Measurements from ENCODE around the gene SIGLEC7.

The SIGLEC7 gene

GRCh38 chr19:51143486-51143885 lies 1.4 kb downstream of the SIGLEC7 start:
- H3K4me2 ChIP-seq (ENCODE audit: low read length): no peak overlapping the region

GRCh38 chr19:51144482-51145045 lies 2.5 kb downstream of the SIGLEC7 start:
- no peak overlapping the region for H3K4me3 ChIP-seq (ENCODE audit: low read depth, low read length, poor library complexity, severe bottlenecking)
- TF ChIP-seq EZH2 (IDR thresholded peaks at IDR 0.05; ENCODE audit: borderline replicate concordance, low read length): no peak
- TF ChIP-seq, protein P1, sequence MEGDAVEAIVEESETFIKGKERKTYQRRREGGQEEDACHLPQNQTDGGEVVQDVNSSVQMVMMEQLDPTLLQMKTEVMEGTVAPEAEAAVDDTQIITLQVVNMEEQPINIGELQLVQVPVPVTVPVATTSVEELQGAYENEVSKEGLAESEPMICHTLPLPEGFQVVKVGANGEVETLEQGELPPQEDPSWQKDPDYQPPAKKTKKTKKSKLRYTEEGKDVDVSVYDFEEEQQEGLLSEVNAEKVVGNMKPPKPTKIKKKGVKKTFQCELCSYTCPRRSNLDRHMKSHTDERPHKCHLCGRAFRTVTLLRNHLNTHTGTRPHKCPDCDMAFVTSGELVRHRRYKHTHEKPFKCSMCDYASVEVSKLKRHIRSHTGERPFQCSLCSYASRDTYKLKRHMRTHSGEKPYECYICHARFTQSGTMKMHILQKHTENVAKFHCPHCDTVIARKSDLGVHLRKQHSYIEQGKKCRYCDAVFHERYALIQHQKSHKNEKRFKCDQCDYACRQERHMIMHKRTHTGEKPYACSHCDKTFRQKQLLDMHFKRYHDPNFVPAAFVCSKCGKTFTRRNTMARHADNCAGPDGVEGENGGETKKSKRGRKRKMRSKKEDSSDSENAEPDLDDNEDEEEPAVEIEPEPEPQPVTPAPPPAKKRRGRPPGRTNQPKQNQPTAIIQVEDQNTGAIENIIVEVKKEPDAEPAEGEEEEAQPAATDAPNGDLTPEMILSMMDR (IDR thresholded peaks at IDR 0.05; ENCODE audit: low read length): no peak
- H3K9ac ChIP-seq (ENCODE audit: low read length): no peak overlapping the region
- H3K9me3 ChIP-seq (ENCODE audit: low read length): no peaks in the 10 kb centered on the region
- H3K36me3 ChIP-seq (ENCODE audit: insufficient read depth, low read length): no peaks in the 10 kb centered on the region
- no peaks in the 10 kb centered on the region for H3K4me1 ChIP-seq (ENCODE audit: insufficient read depth, low read length, severe bottlenecking)
- no peak overlapping the region for H3K27ac ChIP-seq (ENCODE audit: low read depth, low read length, poor library complexity, severe bottlenecking)
- no peak overlapping the region for H2AFZ ChIP-seq (ENCODE audit: low read length)
- no peak overlapping the region for H3K4me2 ChIP-seq (ENCODE audit: low read length)
- H3K27me3 ChIP-seq (ENCODE audit: insufficient read depth, low read length): peaks cover 8% of the 10 kb centered on the region
- H3K79me2 ChIP-seq (ENCODE audit: insufficient read depth, low read length): no peaks in the 10 kb centered on the region
- no peaks in the 10 kb centered on the region for H3F3A ChIP-seq (ENCODE audit: insufficient read depth, low read length)
- no peaks in the 10 kb centered on the region for H4K20me1 ChIP-seq (ENCODE audit: insufficient read depth, low read length)
- no peaks in the 10 kb centered on the region for H3K9me2 ChIP-seq (ENCODE audit: low read depth, low read length)

More at GRCh38 chr19:51143486-51143885, 1.4 kb downstream of the SIGLEC7 start:
- no peak overlapping the region for H3K27ac ChIP-seq (ENCODE audit: low read depth, low read length, poor library complexity, severe bottlenecking)
- no peak overlapping the region for H3K9ac ChIP-seq (ENCODE audit: low read length)
- H3K4me3 ChIP-seq (ENCODE audit: low read depth, low read length, poor library complexity, severe bottlenecking): no peak overlapping the region
- H3K9me2 ChIP-seq (ENCODE audit: low read depth, low read length): no peaks in the 10 kb centered on the region
- H3K79me2 ChIP-seq (ENCODE audit: insufficient read depth, low read length): no peaks in the 10 kb centered on the region
- peaks cover 4% of the 10 kb centered on the region; the same call in 1 of the 2 replicates for H3K27me3 ChIP-seq (ENCODE audit: insufficient read depth, low read length)
- no peaks in the 10 kb centered on the region for H4K20me1 ChIP-seq (ENCODE audit: insufficient read depth, low read length)
- H2AFZ ChIP-seq (ENCODE audit: low read length): no peak overlapping the region
- no peaks in the 10 kb centered on the region for H3K4me1 ChIP-seq (ENCODE audit: insufficient read depth, low read length, severe bottlenecking)
- no peaks in the 10 kb centered on the region for H3K36me3 ChIP-seq (ENCODE audit: insufficient read depth, low read length)
- no peaks in the 10 kb centered on the region for H3K9me3 ChIP-seq (ENCODE audit: low read length)
- TF ChIP-seq, protein P1 (IDR thresholded peaks at IDR 0.05; ENCODE audit: low read length): no peak
- no peak for TF ChIP-seq EZH2 (IDR thresholded peaks at IDR 0.05; ENCODE audit: borderline replicate concordance, low read length)
- H3F3A ChIP-seq (ENCODE audit: insufficient read depth, low read length): no peaks in the 10 kb centered on the region

- no peak overlapping the region for H2AFZ ChIP-seq (ENCODE audit: low read length)
- no peaks in the 10 kb centered on the region for H3K9me2 ChIP-seq (ENCODE audit: low read depth, low read length)
- no peaks in the 10 kb centered on the region for H3K36me3 ChIP-seq (ENCODE audit: insufficient read depth, low read length)
- no peaks in the 10 kb centered on the region for H4K20me1 ChIP-seq (ENCODE audit: insufficient read depth, low read length)
- H3K4me3 ChIP-seq (ENCODE audit: low read depth, low read length, poor library complexity, severe bottlenecking): no peak overlapping the region
- H3K27ac ChIP-seq (ENCODE audit: low read depth, low read length, poor library complexity, severe bottlenecking): no peak overlapping the region
- no peaks in the 10 kb centered on the region for H3K79me2 ChIP-seq (ENCODE audit: insufficient read depth, low read length)
- TF ChIP-seq, protein P1 (IDR thresholded peaks at IDR 0.05; ENCODE audit: low read length): no peak
- no peak for TF ChIP-seq EZH2 (IDR thresholded peaks at IDR 0.05; ENCODE audit: borderline replicate concordance, low read length)
- no peak overlapping the region for H3K4me2 ChIP-seq (ENCODE audit: low read length)
- H3K27me3 ChIP-seq (ENCODE audit: insufficient read depth, low read length): peaks cover 8% of the 10 kb centered on the region
- H3K9ac ChIP-seq (ENCODE audit: low read length): no peak overlapping the region
- no peaks in the 10 kb centered on the region for H3F3A ChIP-seq (ENCODE audit: insufficient read depth, low read length)
- no peaks in the 10 kb centered on the region for H3K4me1 ChIP-seq (ENCODE audit: insufficient read depth, low read length, severe bottlenecking)
- H3K9me3 ChIP-seq (ENCODE audit: low read length): no peaks in the 10 kb centered on the region
These were observed 3.9 kb downstream of the SIGLEC7 start for GRCh38 chr19:51145916-51146493.

Data from OCI-LY1 (cell line).